ENCODE measurements around the gene MFN2. TPM values are rescaled to one million over a fixed set of nuclear protein-coding genes. Genes with fewer than 3 reads are reported as not detected.
A peak's percentile ranks its signal among the peaks of the same experiment; 100 is the strongest.

Gene MFN2
- total RNA-seq, 1 donor from 2014 or later = 61.9 TPM

DNA sequence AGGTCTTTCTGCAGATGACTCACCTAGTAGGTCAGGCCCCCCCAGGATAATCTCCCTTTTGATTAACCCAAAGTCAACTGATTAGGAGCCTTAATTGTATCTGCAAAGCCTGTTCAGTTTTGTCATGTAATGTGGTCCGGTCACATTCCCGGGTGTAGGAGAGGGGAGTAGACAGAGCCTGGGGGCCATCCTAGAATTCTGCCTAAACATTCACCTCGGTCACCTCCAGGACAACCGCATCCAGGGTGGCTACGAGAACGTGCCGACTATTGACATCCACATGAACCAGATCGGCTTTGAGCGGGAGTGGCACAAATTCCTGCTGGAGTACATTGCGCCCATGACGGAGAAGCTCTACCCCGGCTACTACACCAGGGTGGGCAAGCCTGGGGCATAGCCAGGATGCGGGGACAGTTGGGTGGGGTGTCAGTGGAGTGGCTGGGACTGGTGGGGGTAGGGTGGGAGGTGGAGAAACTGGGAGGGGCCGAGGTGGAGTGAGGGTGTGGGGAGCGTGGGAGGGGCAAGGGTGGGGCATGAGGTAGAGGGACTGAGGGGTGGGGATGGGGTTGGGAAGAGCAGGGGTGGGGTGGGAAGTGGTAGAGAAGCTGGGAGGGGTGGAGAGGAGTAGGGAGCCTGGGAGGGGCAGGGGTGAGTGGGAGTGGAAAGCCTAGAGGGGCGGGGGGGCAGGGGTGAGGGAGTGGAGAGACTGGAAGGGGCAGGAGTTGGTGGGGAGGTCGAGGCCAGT is 9.6 kb upstream of the MFN2 start:
- no peak for DNase-seq
- peaks cover 1% of the 10 kb centered on the region for H3K9me3 Mint-ChIP-seq (ENCODE audit: unreplicated experiment)
- H3K27me3 Mint-ChIP-seq (ENCODE audit: unreplicated experiment) = peaks cover 3% of the 10 kb centered on the region
- no peak overlapping the region for H3K4me3 Mint-ChIP-seq (ENCODE audit: unreplicated experiment)
- H3K27ac Mint-ChIP-seq (ENCODE audit: unreplicated experiment) = no peak overlapping the region
- H3K36me3 Mint-ChIP-seq (ENCODE audit: unreplicated experiment) = no peaks in the 10 kb centered on the region
- no peak for TF ChIP-seq CTCF (IDR thresholded peaks at IDR 0.05; ENCODE audit: partially characterized antibody, unreplicated experiment)
- H3K4me1 Mint-ChIP-seq (ENCODE audit: low read depth, unreplicated experiment) = no peaks in the 10 kb centered on the region

- Mint-ChIP-seq H3K36me3 (ENCODE audit: unreplicated experiment) (no peaks in the 10 kb centered on the region), H3K27me3 (ENCODE audit: unreplicated experiment) (peaks cover 4% of the 10 kb centered on the region), H3K4me3 (ENCODE audit: unreplicated experiment) (no peak overlapping the region), H3K4me1 (ENCODE audit: low read depth, unreplicated experiment) (peaks cover 11% of the 10 kb centered on the region), H3K9me3 (ENCODE audit: unreplicated experiment) (no peaks in the 10 kb centered on the region), H3K27ac (ENCODE audit: unreplicated experiment) (no peak overlapping the region)
- DNase-seq = no peak
- no peak for TF ChIP-seq CTCF (IDR thresholded peaks at IDR 0.05; ENCODE audit: partially characterized antibody, unreplicated experiment)
Observed at GRCh38 chr1:11977625-11978024, 2.6 kb upstream of the MFN2 start.

- Mint-ChIP-seq H3K4me1 (ENCODE audit: low read depth, unreplicated experiment) (peaks cover 11% of the 10 kb centered on the region), H3K36me3 (ENCODE audit: unreplicated experiment) (no peaks in the 10 kb centered on the region), H3K4me3 (ENCODE audit: unreplicated experiment) (no peak overlapping the region), H3K9me3 (ENCODE audit: unreplicated experiment) (no peaks in the 10 kb centered on the region), H3K27ac (ENCODE audit: unreplicated experiment) (no peak overlapping the region), H3K27me3 (ENCODE audit: unreplicated experiment) (peaks cover 4% of the 10 kb centered on the region)
- DNase-seq = no peak
- TF ChIP-seq CTCF (IDR thresholded peaks at IDR 0.05; ENCODE audit: partially characterized antibody, unreplicated experiment) = no peak
Observed at GRCh38 chr1:11978301-11978700, 1.9 kb upstream of the MFN2 start.

DNA sequence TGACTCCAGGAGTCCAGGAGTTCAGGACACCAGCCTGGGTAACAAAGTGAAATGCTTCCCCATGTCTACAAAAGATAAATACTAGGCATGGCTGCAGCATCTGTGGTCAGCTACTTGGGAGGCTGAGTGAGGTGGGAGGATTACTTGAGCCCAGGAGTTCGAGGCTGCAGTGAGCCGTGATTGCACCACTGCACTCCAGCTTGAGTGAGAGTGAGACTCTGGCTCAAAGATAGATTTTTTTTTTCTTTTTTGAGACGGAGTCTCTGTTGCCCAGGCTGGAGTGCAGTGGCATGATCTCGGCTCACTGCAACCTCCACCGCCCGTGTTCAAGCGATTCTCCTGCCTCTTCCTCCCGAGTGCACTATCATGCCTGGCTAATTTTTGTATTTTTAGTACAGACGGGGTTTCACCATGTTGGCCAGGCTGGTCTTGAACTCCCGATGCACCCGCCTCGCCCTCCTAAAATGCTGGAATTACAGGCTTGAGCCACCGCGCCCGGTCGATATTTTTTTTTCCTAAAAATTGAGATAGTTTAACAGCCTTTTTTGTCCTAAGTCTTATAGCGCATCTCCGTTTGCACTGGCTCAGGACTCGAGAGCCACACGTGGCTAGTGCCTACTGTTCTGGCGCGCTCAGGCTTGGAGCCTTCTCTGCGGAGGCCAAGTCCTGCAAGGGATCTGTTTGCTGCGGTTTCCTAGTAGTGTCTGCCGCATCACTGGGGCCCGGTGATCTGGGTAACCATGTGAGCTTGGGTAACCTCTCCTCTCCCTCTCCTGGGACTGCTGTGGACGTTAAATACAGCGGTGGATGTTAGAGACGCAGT is 1.0 kb upstream of the MFN2 start:
- no peak for TF ChIP-seq CTCF (IDR thresholded peaks at IDR 0.05; ENCODE audit: partially characterized antibody, unreplicated experiment)
- H3K4me1 Mint-ChIP-seq (ENCODE audit: low read depth, unreplicated experiment) = peaks cover 11% of the 10 kb centered on the region
- peak; percentile 34 for DNase-seq
- peak overlapping the region; percentile 81 for H3K4me3 Mint-ChIP-seq (ENCODE audit: unreplicated experiment)
- H3K36me3 Mint-ChIP-seq (ENCODE audit: unreplicated experiment) = no peaks in the 10 kb centered on the region
- peak overlapping the region; percentile 83 for H3K27ac Mint-ChIP-seq (ENCODE audit: unreplicated experiment)
- H3K27me3 Mint-ChIP-seq (ENCODE audit: unreplicated experiment) = peaks cover 4% of the 10 kb centered on the region
- H3K9me3 Mint-ChIP-seq (ENCODE audit: unreplicated experiment) = no peaks in the 10 kb centered on the region

DNA sequence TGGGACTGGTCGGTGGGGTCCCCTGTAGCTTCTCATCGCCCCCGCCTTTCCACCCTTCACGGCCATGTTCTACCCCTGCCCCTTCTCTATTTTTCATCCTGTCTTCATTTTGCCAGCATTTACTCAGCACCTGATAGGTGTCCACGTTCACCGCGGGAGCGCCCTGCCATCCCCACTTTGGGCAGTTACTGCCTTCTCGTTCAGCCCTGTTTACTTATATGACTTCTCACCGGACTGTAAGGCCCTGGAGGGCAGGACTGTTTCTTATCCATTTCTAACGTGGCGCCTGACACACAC is 380 bp downstream of the MFN2 start:
- TF ChIP-seq CTCF (IDR thresholded peaks at IDR 0.05; ENCODE audit: partially characterized antibody, unreplicated experiment) = no peak
- Mint-ChIP-seq H3K36me3 (ENCODE audit: unreplicated experiment) (no peaks in the 10 kb centered on the region), H3K4me1 (ENCODE audit: low read depth, unreplicated experiment) (peaks cover 11% of the 10 kb centered on the region), H3K27me3 (ENCODE audit: unreplicated experiment) (peaks cover 4% of the 10 kb centered on the region), H3K27ac (ENCODE audit: unreplicated experiment) (peak overlapping the region; percentile 89), H3K9me3 (ENCODE audit: unreplicated experiment) (peaks cover 3% of the 10 kb centered on the region), H3K4me3 (ENCODE audit: unreplicated experiment) (peak overlapping the region; percentile 95)
- no peak for DNase-seq
